GM12878 (cell line): Measurements from ENCODE around the gene KRTAP5-8. TPM values are rescaled to one million over a fixed set of nuclear protein-coding genes. Genes with fewer than 3 reads are reported as not detected.

Source experiments
- ATAC-seq: fragments of 200-7000 bp; cut with Tn5 transposase; 3 replicates; pipeline ENCODE4 v1.9.1; 2020; ENCODE audit warnings: mild to moderate bottlenecking, moderate library complexity
- BruUV-seq: library from RNA; stranded (reverse); fragments of 400-500 nt; replicated peaks from 2 replicates; lab custom pipeline; 2021; lab: Mats Ljungman, UMichigan
- CTCF ChIA-PET: fragments of 300-600 bp; sonication (Branson Sonifier 250); formaldehyde crosslinking; extraction: SDS; loops from one replicate; lab custom pipeline; 2021; ENCODE audit warnings: inconsistent platforms; lab: Yijun Ruan, JAX
- POLR2A ChIA-PET: fragments of 350-600 bp; formaldehyde crosslinking; extraction: SDS; loops from one replicate; lab custom pipeline; 2021; ENCODE audit warnings: inconsistent platforms; lab: Charles Lee
- RAD21 ChIA-PET: fragments of 300-600 bp; sonication (Branson Sonifier 250); formaldehyde crosslinking; loops from one replicate; lab custom pipeline; 2023; ENCODE audit warnings: antibody characterized with exemption; ENCODE audit not compliant: unreplicated experiment; lab: Charles Lee
- SMC1A ChIA-PET: fragments of 300-600 bp; sonication (Branson Sonifier 250); formaldehyde crosslinking; loops from one replicate; lab custom pipeline; 2023; ENCODE audit not compliant: unreplicated experiment, uncharacterized antibody; lab: Charles Lee
- DNase-seq: peaks from one replicate; pipeline ENCODE4 v3.0.0-alpha.2; 2011; ENCODE audit warnings: low read depth, low spot score
- FAIRE-seq: peaks from 3 replicates; lab custom pipeline; 2011; peaks lifted over from hg19 to GRCh38; lab: Jason Lieb, UNC
- H2AFZ ChIP-seq: 2 replicates; pipeline ENCODE4 v1.6.0; 2011; ENCODE audit warnings: low read depth, low read length, control low read depth; ENCODE audit not compliant: control insufficient read depth
- H3K27ac ChIP-seq: 2 replicates; pipeline ENCODE4 v1.5.1; 2011; ENCODE audit warnings: control low read depth; ENCODE audit not compliant: control insufficient read depth, insufficient read depth
- H3K27me3 ChIP-seq, 2 experiments: replicated peaks in 1 of 2; 2 replicates each; pipeline versions ENCODE4 v1.6.0 to v1.6.1; 2011; ENCODE audit warnings: low read length in 1 of 2; ENCODE audit not compliant: control insufficient read depth in 2 of 2, insufficient read depth in 2 of 2
- H3K36me3 ChIP-seq, 2 experiments: 2 replicates each; pipeline ENCODE4 v1.5.1; 2011; ENCODE audit warnings: low read length in 1 of 2; ENCODE audit not compliant: control insufficient read depth in 2 of 2, insufficient read depth in 2 of 2
- H3K4me1 ChIP-seq: 2 replicates; pipeline ENCODE4 v1.6.1; 2011; ENCODE audit warnings: mild to moderate bottlenecking, low read length, moderate library complexity, mixed read lengths; ENCODE audit not compliant: control insufficient read depth, insufficient read depth
- H3K4me2 ChIP-seq: 2 replicates; pipeline ENCODE4 v1.6.0; 2011; ENCODE audit warnings: control low read depth; ENCODE audit not compliant: control insufficient read depth, insufficient read depth
- H3K4me3 ChIP-seq: fragments of 200-600 bp; sonication (generic); 2 replicates; pipeline ENCODE4 v1.5.1; 2016
- H3K79me2 ChIP-seq: 2 replicates; pipeline ENCODE4 v1.6.0; 2011; ENCODE audit warnings: low read length; ENCODE audit not compliant: control insufficient read depth, insufficient read depth
- H3K9ac ChIP-seq: 2 replicates; pipeline ENCODE4 v1.8.0; 2011; ENCODE audit warnings: low read length, control low read depth, mixed read lengths; ENCODE audit not compliant: control insufficient read depth, insufficient read depth
- H3K9me3 ChIP-seq: replicated peaks from 3 replicates; pipeline ENCODE4 v1.5.1; 2011; ENCODE audit warnings: mild to moderate bottlenecking, low read length; ENCODE audit not compliant: control insufficient read depth, insufficient read depth
- H4K20me1 ChIP-seq: 2 replicates; pipeline ENCODE4 v1.6.0; 2011; ENCODE audit not compliant: control insufficient read depth, insufficient read depth
- CEBPB ChIP-seq, 2 experiments: fragments of 150-350 bp in 1 of 2; IDR thresholded peaks; 2 replicates each; pipeline ENCODE4 v1.6.1; 2012 to 2014; ENCODE audit warnings: low read depth in 2 of 2, low read length in 2 of 2, borderline replicate concordance in 1 of 2, inconsistent platforms in 1 of 2
- JUND ChIP-seq: IDR thresholded peaks from 2 replicates; pipeline ENCODE4 v1.6.1; 2012; ENCODE audit warnings: low read depth, mild to moderate bottlenecking, low read length, improper control_type of control experiment, moderate library complexity
- MYB ChIP-seq: fragments of 150-350 bp; IDR thresholded peaks from 2 replicates; pipeline ENCODE4 v1.6.1; 2014; ENCODE audit warnings: mild to moderate bottlenecking, low read depth, low read length, borderline replicate concordance
- POLR2A ChIP-seq: IDR thresholded peaks from 2 replicates; pipeline ENCODE4 v1.6.1; 2011; ENCODE audit warnings: low read depth, mild to moderate bottlenecking, low read length
- RUNX3 ChIP-seq: IDR thresholded peaks from 2 replicates; pipeline ENCODE4 v1.6.1; 2012; ENCODE audit warnings: low read length, inconsistent platforms
- ZNF384 ChIP-seq: IDR thresholded peaks from 2 replicates; pipeline ENCODE4 v1.6.1; 2012; ENCODE audit warnings: low read depth, mild to moderate bottlenecking, low read length, improper control_type of control experiment, borderline replicate concordance
- WGBS: methylation state at CpG from one replicate; pipeline ENCODE4 v1.1.6; 2016; ENCODE audit warnings: low lambda C conversion rate; ENCODE audit not compliant: insufficient replicate concordance, insufficient coverage; ENCODE audit errors: missing lambda C conversion rate; 5-methylcytosine and 5-hydroxymethylcytosine counted together
- in situ Hi-C: fragments of 300-500 bp; cut with MboI; formaldehyde crosslinking; loops from 9 replicates; pipeline ENCODE4 v1.14.3; 2018; ENCODE audit warnings: mixed read lengths
- intact Hi-C: fragments of 100-400 bp; cut with micrococcal nuclease; formaldehyde crosslinking; loops from one replicate; pipeline ENCODE4 v1.14.2; 2022; ENCODE audit not compliant: unreplicated experiment
- polyA plus RNA-seq, 11 experiments: library from polyadenylated mRNA; depleted of rRNA in 4 of 11; unstranded in 6 of 11; stranded (reverse) in 5 of 11; fragments of >200 nt; fragmentation: Nextera tagmentation in 4 of 11; fragmentation: Illumina TruSeq in 1 of 11; extraction: Ambion mirVana in 4 of 11; extraction: Trizol in 1 of 11; gene quantifications; 1 replicate in 1 of 11; 2 replicates in 10 of 11; pipeline versions ENCODE4 v1.2.1 to v1.2.3, GENCODE V29; 2011 to 2016; ENCODE audit warnings: inconsistent platforms in 2 of 11, missing spikeins in 2 of 11, low read depth in 1 of 11
- total RNA-seq, 4 experiments: library from RNA; depleted of rRNA in 3 of 4; stranded (reverse); fragments of >200 nt in 3 of 4; fragmentation: Illumina TruSeq in 1 of 4; extraction: Trizol in 1 of 4; gene quantifications; 2 replicates each; pipeline versions ENCODE4 v1.2.1 to v1.2.3, GENCODE V29; 2013 to 2021
- TF ChIP-seq, protein P1 (sequence below): IDR thresholded peaks from 2 replicates; pipeline ENCODE4 v1.6.1; 2012; ENCODE audit warnings: low read length, inconsistent platforms

KRTAP5-8 gene
- total and polyA plus RNA-seq, 10 of the 15 experiments (the other 5 are each of a cell fraction or from before 2014, with no cell fraction given) = 0.07 to 0.36 (median 0.13) TPM; not detected in 6

GRCh38 chr11:71502871-71503435, 34.9 kb upstream of the KRTAP5-8 start:
- H3K27me3 ChIP-seq = no peaks in the 10 kb centered on the region
- H3K4me3 ChIP-seq = no peak overlapping the region
- H3K9me3 ChIP-seq = no peaks in the 10 kb centered on the region; the same call in 2 of the 3 replicates
- DNase-seq (no peak), FAIRE-seq (no peak), ATAC-seq (no peak)
- H2AFZ ChIP-seq = no peak overlapping the region
- ChIA-PET SMC1A (no interaction called here), POLR2A (no interaction called here), RAD21 (no interaction called here)
- 94% methylated on average over 11 of the region's 15 CpGs for WGBS
- intact Hi-C loops = no loop called here
- no peaks in the 10 kb centered on the region for H3K79me2 ChIP-seq
- H3K36me3 ChIP-seq = peaks cover 5 to 11% of the 10 kb centered on the region in 2 experiments; a peak in 3 of 4 replicates
- in situ Hi-C loops = no loop called here
- H4K20me1 ChIP-seq = no peaks in the 10 kb centered on the region
- no peak overlapping the region for H3K4me2 ChIP-seq
- H3K9ac ChIP-seq = no peak overlapping the region
- no peak for TF ChIP-seq JUND
- no peak for TF ChIP-seq CEBPB (IDR thresholded peaks at IDR 0.05; ENCODE audit: borderline replicate concordance in 1 of 2, low read depth in 2 of 2, low read length in 2 of 2)
- no peak for TF ChIP-seq ZNF384
- no peak for TF ChIP-seq MYB
- no peak for TF ChIP-seq RUNX3
- no peak for TF ChIP-seq POLR2A
- TF ChIP-seq, protein P1, sequence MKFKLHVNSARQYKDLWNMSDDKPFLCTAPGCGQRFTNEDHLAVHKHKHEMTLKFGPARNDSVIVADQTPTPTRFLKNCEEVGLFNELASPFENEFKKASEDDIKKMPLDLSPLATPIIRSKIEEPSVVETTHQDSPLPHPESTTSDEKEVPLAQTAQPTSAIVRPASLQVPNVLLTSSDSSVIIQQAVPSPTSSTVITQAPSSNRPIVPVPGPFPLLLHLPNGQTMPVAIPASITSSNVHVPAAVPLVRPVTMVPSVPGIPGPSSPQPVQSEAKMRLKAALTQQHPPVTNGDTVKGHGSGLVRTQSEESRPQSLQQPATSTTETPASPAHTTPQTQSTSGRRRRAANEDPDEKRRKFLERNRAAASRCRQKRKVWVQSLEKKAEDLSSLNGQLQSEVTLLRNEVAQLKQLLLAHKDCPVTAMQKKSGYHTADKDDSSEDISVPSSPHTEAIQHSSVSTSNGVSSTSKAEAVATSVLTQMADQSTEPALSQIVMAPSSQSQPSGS = no peak
- TF ChIP-seq, all 136 proteins: peak for 0
- BruUV-seq = no TSS peak
- CTCF ChIA-PET = no interaction called here
- Histone ChIP-seq H3K27ac (no peak overlapping the region), H3K4me1 (0 out of 2 replicates have a peak, but pooled peaks cover 2% of the 10 kb centered on the region)
